Type B pancreatic cell (in vitro differentiated cells): Measurements from ENCODE around the gene ARHGEF28. TPM values are rescaled to one million over a fixed set of nuclear protein-coding genes. Genes with fewer than 3 reads are reported as not detected.

Experiments
- DNase-seq: peaks from one replicate; pipeline ENCODE4 v3.0.0; 2021; ENCODE audit warnings: mixed read lengths; ENCODE audit not compliant: unreplicated experiment; ENCODE audit errors: extremely low spot score
- H3K27ac Mint-ChIP-seq: 2 replicates; pipeline ENCODE4 v1.8.0; 2021; ENCODE audit warnings: mild to moderate bottlenecking, mixed read lengths
- H3K27me3 Mint-ChIP-seq: 2 replicates; pipeline ENCODE4 v1.8.0; 2021; ENCODE audit warnings: mixed read lengths
- H3K36me3 Mint-ChIP-seq: 2 replicates; pipeline ENCODE4 v1.8.0; 2021; ENCODE audit warnings: mixed read lengths
- H3K4me1 Mint-ChIP-seq: one replicate; pipeline ENCODE4 v1.8.0; 2021; ENCODE audit warnings: mixed read lengths; ENCODE audit not compliant: unreplicated experiment
- H3K4me3 Mint-ChIP-seq: 2 replicates; pipeline ENCODE4 v1.8.0; 2021; ENCODE audit warnings: mild to moderate bottlenecking, mixed read lengths
- H3K9me3 Mint-ChIP-seq: 2 replicates; pipeline ENCODE4 v1.8.0; 2021; ENCODE audit warnings: mixed read lengths
- total RNA-seq: library from RNA; stranded (reverse); gene quantifications from 2 replicates; pipeline ENCODE4 v1.2.1, GENCODE V29; 2021; ENCODE audit warnings: low replicate concordance
- TF ChIP-seq, protein P1 (sequence below): fragments of 200-600 bp; sonication (generic); conservative IDR thresholded peaks from 2 replicates; pipeline ENCODE4 v1.5.0; 2021; ENCODE audit warnings: antibody characterized with exemption, mild to moderate bottlenecking

ARHGEF28 gene
- total RNA-seq, 1 donor from 2014 or later: 24.9 TPM

DNA sequence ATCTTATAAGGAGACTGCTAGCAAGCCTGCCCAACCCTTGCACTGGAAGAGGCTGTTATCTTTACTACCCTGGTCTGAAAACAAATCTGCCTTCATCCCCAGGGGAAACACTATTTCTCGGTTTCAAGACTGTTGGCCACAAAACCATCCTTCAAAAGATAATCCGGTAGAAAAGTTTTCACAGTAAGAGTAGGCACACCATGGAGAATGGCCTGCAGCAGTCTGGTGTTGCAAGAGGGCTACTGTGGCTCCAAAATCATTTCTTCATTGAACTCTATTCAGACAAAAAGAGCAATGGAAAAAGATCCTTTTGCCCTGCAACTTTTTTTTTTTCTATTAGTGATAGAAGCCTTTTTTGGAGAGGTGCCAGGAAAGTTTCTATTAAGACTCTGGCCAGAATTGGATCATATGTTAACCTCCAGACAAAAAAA is 163.9 kb downstream of the ARHGEF28 start:
- Mint-ChIP-seq H3K4me1 (peaks cover 23% of the 10 kb centered on the region), H3K4me3 (no peak overlapping the region), H3K9me3 (no peaks in the 10 kb centered on the region), H3K27me3 (no peaks in the 10 kb centered on the region), H3K27ac (no peak overlapping the region), H3K36me3 (peaks cover 4% of the 10 kb centered on the region)
- TF ChIP-seq, protein P1, sequence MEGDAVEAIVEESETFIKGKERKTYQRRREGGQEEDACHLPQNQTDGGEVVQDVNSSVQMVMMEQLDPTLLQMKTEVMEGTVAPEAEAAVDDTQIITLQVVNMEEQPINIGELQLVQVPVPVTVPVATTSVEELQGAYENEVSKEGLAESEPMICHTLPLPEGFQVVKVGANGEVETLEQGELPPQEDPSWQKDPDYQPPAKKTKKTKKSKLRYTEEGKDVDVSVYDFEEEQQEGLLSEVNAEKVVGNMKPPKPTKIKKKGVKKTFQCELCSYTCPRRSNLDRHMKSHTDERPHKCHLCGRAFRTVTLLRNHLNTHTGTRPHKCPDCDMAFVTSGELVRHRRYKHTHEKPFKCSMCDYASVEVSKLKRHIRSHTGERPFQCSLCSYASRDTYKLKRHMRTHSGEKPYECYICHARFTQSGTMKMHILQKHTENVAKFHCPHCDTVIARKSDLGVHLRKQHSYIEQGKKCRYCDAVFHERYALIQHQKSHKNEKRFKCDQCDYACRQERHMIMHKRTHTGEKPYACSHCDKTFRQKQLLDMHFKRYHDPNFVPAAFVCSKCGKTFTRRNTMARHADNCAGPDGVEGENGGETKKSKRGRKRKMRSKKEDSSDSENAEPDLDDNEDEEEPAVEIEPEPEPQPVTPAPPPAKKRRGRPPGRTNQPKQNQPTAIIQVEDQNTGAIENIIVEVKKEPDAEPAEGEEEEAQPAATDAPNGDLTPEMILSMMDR: no peak
- no peak for DNase-seq

DNA sequence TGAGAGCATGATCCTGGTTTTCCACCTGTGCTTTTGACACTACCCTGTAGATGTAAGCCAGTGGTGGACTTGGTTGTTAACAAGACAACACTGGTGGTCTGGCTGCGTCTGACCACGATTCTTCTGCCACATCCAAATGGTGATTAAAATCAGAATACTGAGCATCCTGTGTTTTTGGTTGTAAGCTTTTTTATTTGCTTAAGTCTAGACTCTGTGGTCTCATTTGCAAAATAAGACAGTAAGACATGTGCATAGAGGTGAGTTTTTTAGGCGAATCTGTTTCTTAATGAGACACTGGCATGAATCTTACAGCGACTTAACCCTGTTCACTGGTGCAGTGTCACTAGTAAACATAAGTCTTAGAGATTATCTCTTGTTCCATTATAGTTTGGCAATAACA is 165.4 kb downstream of the ARHGEF28 start:
- TF ChIP-seq, protein P1: no peak
- peaks cover 4% of the 10 kb centered on the region for H3K36me3 Mint-ChIP-seq

DNA sequence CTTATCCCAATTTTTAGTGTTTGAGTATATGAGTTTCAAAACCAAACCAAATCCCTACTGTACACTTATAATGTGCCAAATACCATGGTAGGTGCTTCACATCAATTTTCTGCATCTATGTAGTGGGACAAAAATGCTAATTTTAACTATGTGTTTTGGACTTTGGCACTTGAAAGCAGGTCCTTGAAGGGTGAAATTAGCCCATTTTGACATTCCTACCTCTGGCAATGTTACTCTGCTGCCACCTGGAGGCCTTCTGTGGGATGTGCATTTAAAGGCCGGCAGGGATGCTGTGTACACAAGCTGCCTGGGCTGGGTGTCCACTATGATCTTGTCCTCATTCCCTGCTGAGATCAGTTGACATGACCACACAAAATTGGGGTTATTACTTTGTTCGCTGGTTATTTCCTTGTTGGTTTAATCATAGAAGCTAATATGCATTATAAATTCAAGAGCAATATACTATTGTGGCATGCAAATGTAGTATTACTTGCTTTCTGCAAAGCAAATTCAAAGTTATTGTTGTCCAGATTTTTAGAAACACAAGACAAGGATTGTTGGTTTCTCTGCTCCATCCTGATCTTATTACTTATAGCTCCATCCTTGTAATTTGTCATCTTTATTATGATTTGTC is 166.8 kb downstream of the ARHGEF28 start:
- no peaks in the 10 kb centered on the region for H3K27me3 Mint-ChIP-seq
- peaks cover 4% of the 10 kb centered on the region for H3K36me3 Mint-ChIP-seq
- TF ChIP-seq, protein P1: peak; percentile 96
- H3K27ac Mint-ChIP-seq: no peak overlapping the region
- no peak overlapping the region for H3K4me3 Mint-ChIP-seq
- no peaks in the 10 kb centered on the region for H3K9me3 Mint-ChIP-seq
- no peak for DNase-seq
- H3K4me1 Mint-ChIP-seq: peaks cover 24% of the 10 kb centered on the region

More for the DNA sequence above, 165.4 kb downstream of the ARHGEF28 start:
- Mint-ChIP-seq H3K27ac (no peak overlapping the region), H3K27me3 (no peaks in the 10 kb centered on the region), H3K9me3 (no peaks in the 10 kb centered on the region), H3K4me3 (no peak overlapping the region), H3K4me1 (peaks cover 25% of the 10 kb centered on the region)
- DNase-seq: no peak

DNA sequence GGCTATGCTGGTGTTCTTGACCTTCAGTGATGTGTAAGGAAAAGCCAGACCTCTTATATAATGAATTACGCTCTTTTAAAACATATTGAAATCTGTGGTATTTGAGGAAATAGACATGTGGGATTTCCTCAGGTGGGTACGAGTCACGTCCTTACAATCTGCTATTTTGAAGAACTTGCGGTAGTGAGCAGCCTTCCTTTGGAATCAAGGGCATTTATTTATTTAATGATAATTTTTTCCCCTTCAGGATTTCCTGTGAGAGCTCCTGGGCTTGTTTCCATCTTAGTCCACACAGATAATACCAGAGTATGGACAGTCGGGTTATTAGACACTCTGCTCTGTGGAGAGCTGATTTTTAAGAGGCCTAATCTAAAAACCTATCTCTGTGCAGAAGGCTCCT is 167.9 kb downstream of the ARHGEF28 start:
- Mint-ChIP-seq H3K36me3 (peaks cover 4% of the 10 kb centered on the region), H3K9me3 (no peaks in the 10 kb centered on the region), H3K27ac (no peak overlapping the region), H3K4me3 (no peak overlapping the region), H3K27me3 (no peaks in the 10 kb centered on the region), H3K4me1 (peaks cover 24% of the 10 kb centered on the region)
- TF ChIP-seq, protein P1: no peak
- no peak for DNase-seq

DNA sequence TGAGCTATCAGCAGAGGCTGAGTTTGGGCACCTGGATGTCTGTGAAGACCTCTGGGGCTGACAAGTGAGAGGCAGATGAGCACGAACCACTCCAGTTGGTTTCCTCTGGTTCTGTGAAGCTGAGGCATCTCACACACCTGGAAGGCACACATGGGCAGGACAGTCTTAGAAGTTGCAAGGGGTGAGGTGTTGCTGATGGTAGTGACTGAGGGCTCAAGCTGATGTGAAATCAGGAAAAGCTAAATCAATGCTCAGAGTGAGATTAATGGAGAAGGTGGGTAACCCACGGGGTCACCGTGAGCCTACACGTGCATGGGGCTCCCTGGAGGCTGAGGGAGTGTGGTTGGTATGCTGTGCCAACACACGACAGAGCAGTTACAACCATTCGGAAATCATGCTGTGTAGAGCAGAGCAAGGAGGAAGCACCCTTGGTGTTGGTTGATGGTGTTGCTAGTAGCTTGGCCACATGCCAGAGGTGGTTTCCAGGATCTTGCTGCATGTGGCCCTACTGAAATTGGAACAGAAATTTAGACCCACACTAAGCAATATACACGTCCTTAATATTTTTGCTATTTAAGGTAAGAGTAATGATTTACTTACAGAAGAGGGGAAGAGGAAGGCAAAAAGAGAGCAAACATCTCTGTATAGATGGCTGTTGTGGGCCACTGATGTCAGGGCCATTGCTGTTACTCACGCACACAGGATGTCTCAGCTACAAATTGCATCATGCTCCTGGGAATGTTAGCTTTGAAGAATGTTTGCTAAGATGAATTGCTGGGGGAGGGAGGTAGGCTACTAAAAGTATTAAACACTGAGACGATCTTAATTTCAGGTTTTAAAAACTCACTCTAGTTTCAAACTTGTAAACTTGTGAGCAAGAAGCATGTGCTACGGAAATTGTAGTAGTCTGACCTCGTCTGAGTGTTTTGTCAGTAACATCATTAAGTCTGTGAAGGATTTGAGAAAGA is 170.5 kb downstream of the ARHGEF28 start:
- Mint-ChIP-seq H3K4me3 (peak overlapping the region; percentile 5), H3K9me3 (no peaks in the 10 kb centered on the region), H3K27ac (peak overlapping the region; percentile 49), H3K4me1 (peaks cover 22% of the 10 kb centered on the region), H3K36me3 (no peaks in the 10 kb centered on the region), H3K27me3 (peaks cover 3% of the 10 kb centered on the region)
- DNase-seq: no peak
- TF ChIP-seq, protein P1: no peak
